Stimulated activated CD4-positive, alpha-beta T cell treated with anti-CD3 and anti-CD28 coated beads, Interleukin-2, amount 100 ng/mL, for 4 hours (primary cell): ENCODE results near the gene ABR.
"Not testable (repeated sequence)": the region's sequence is repeated elsewhere in the genome, so short reads cannot be mapped to it uniquely, and the experiment has no call there.

Experiments
- DNase-seq: peaks from one replicate; pipeline ENCODE4 v3.0.0-alpha.2; 2020; ENCODE audit warnings: low read depth

ABR gene

GRCh38 chr17:1201132-1201702, 21.4 kb upstream of the ABR start:
- DNase-seq = no peak

GRCh38 chr17:1199271-1199743, 19.5 kb upstream of the ABR start:
- not testable (repeated sequence) for DNase-seq

DNA sequence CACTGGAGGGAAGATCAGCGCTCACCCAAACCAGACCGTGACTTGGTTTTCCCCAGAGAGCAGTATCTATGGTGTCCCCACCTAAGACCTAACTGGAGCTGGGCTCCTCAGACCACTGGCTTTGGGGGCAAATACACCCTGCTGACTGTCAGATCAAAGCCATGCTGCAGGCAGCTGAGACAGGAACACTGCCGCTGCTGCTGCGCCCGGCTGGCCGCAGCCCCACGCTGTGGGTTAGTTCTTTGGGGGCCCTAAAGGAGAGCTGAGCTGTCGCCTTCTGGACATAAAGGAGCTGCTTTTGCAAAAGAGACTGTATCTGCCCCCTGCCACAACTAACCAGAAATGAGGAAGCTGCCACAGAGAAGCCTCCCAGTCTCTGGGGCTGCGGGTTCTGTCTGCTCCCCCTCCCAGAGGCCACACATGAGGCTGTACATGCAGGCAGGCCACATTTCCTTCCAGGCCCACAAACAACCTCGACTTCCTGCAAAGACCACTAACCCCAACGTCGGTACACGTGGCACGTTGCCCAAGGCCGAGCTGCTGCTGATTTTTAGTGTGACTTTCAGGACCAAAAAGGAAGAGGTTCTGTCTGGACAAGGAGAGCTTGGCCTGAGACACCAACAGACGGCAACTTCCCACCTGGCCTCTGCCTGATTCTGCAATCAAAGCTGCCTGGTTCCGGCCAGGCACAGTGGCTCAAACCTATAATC, 18.2 kb upstream of the ABR start:
- DNase-seq = no peak

GRCh38 chr17:1197379-1197778, 17.6 kb upstream of the ABR start:
- no peak for DNase-seq

DNA sequence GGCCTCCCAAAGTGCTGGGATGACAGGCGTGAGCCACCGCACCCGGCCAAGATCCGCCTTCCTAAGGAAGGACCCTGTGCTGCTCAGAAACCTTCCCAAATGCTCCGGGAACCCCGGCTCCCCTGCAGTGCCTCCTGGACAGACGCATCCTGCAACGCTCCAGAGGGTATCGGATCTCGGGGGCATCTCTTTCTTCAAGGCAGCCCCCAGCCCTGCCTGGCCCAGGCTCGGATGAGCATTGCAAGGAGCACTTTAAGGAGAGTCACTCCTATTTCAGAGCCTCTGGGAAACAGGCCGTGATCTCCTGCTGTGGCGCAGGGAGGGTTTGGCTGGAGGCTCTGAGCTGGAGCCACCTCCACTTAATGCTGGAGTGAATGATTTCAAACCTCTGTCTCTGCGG, 17.2 kb upstream of the ABR start:
- DNase-seq = no peak

DNA sequence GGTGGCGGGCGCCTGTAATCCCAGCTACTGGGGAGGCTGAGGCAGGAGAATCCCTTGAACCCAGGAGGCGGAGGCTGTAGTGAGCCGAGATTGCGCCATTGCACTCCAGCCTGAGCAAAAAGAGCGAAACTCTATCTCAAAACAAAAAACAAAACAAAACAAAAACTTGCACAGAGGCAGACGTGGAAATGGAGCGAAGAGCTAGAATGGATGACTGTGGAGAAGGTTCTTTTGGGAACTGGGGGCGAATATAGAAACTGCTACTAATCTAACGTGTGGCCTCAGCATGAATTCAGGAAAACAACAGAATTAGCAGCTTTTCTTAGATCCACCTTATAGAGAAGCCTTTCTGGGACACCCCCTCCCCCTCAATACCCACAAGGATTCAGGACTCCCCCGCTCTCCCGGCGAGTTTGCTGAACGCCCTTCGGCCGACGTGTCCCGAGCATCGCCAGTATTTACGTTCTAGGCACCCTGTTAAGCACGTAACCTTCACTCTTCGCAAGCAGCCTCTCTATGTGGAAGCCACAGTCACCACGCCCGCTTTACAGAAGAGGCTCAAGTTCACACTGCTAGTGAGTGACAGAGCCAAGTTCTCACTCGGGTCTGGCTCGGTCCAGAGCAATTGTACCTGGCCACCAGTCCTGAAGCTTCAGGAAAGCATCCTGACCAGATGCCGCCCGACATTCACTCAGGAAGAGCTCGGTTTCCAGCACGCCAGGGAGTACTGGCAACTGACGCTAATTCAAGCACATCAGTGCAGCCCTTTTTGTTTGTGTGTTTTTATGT, 13.3 kb upstream of the ABR start:
- no peak for DNase-seq

DNA sequence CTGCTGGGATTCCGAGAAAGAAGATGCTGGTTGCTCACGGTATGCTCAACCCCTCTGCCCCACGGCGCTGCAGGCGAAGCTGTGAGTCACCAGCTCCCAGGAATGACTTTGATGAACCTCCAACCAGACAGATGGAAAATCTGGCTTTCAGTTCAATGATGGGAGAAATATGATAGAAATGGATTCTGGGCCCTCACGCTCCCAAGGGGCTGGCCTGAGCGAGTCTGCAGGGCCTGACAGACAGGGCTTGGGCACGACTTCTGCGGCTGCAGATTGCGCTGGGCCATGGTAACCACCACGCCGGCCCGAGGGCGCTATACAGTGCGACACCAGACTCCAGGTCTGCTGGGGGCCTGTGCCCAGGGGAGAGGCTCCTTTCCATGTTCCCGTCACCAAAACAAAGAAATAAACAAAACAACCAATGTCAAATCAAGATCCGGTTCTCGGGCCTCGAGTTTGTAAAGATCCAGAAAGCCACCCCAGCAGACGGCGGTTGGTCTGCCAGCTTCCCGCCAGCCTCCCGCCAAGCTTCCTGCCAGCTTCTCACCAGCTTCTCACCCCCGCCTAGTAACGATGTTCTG, 11.1 kb upstream of the ABR start:
- DNase-seq = no peak

DNA sequence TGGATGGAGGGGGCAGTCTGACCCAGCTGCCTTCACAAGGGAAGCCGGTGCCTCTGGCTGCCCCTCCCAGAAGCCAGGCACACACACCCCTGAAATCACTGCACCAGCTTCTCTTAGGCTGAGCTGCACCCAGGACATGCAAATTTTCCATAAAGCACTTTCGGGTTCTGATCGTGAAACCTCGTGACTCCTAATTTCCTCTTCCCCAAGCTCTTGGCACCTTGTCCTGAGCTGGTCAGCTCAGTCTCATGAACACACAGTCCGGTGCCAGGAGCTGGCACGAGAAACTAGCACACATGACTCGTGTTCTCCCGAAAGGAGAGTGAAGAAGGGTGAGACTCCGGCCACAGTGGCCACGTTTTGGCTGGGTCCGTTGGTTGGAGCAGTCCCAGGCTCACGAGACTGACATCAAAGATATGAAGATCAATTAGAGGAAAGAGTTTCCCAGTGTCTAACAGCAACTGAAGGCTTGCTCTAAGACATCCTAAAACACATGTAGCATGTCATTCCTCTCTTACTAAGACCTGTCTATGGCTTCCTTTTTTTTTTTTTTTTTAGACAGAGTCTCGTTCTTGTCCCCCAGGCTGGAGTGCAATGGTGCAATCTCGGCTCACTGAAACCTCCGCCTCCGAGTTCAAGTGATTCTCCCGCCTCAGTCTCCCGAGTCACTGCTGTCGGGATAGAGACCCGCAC, 9.2 kb upstream of the ABR start:
- DNase-seq = no peak

- DNase-seq = peak; percentile 61
Measured at GRCh38 chr17:1186923-1187771, 7.4 kb upstream of the ABR start.

GRCh38 chr17:1186214-1186820, 6.5 kb upstream of the ABR start:
- DNase-seq = no peak

DNA sequence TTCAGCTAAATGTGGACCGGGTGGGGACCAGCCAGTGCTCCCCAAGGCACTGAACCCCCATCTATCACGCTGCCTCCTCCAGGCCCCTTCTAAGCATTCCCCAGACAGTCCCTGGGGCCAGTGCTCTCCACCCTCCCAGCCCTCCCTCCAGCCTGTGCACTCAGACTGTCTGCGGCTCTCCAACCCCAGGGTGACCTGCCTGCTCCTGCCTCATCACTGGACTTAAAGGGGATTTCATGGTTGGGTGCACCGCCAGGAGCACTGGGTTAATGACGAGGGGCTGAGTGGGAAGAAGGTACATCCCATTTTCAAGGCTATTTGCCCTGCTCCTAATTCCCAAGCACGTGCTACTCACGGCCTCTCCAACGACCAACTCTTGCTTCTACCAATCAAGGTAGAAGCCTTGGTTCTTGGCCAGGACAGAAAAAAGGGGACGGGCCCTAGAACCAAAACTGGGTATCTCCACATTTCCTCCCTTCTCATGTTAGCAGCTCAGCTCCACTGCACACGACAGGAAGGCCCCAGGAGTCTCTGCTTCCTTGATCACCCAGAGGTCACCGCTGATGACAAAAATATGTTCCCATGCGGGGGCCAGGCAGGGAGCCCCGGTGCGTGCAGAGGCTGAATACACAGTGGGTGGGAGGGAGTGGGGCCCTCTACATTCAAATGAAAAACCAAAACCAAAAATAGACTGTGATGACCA, 3.5 kb upstream of the ABR start:
- DNase-seq = no peak

- no peak for DNase-seq
Measured at GRCh38 chr17:1182811-1183170, 3.0 kb upstream of the ABR start.

GRCh38 chr17:1181753-1182137, 2.0 kb upstream of the ABR start:
- no peak for DNase-seq

DNA sequence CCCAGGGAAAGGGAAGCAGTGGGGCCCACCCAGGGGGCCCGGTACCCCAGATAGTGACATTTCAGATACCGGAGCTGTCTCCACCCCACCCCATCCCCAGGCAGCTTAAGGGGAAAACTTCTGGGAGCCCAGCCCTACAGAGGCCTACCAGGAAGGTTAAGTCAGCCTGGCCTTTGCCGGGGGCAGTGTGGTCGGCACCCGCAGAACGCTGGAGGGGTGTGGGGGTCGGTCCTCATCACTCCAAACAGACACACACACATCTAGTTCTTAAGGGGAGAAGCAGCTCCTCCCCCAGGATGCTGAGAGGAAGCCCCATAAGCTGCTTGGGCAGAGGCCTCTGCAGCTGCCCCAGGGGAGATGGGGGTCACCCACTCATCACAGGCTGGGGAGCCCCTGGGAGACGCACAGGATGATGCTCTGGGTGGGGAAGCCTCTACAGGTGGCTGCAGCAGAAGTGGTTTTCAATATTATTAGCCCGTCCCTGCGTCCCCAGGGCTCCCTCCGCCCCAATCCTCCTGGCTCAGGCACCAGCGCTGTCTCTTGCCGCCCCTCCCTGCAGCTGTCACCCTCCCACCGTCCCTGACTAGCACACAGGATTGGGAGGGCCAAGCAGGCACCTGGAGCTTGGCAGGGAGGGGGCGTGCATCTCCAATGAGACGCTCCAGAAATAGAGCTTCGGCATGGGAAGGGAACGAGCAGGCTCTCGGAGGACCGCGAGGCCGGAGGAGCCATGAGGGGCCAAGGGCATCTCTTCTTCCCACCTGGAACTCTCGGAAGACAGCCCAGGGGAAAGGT, 1.4 kb upstream of the ABR start:
- no peak for DNase-seq

GRCh38 chr17:1179112-1179817, 516 bp downstream of the ABR start:
- DNase-seq = no peak

- DNase-seq = no peak
Measured at GRCh38 chr17:1177016-1177700, 2.6 kb downstream of the ABR start.

DNA sequence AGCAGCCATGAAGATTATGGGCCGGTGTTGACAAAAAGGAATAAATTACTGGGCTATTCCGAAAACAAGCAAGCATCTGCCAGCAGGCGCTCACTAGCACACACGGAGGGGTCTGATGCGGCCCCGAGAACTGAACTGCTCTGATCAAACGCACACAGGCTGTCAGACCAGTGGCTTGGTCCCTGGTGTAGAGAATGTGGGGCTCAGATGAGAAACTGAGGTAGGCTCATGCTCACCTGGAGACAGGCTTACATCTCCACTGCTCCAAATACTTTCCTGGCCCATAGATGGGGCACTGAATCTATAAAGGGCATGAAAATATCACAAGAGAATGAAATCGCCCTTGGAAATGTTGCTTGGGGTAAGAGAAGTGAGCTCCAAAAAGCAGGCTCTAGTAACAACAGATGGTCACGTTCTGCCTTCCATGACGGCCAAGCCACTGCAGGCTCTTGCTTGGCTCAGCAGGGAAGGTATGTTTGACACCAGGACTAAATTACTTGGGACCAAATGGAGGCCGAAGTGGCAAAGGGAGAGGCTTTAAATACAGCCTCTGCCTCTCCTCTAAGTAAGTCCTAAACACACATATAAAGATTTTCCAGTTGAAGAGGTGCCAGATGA, 5.4 kb downstream of the ABR start:
- DNase-seq = no peak
